BLaER1 treated with 17β-estradiol and CSF1 and Interleukin-3, amounts not matched to agents 10 nM and 100 nM (cell line): ENCODE measurements around the gene ATP13A4.

Experiments
- H3K27ac ChIP-seq, 11 experiments: shearing (Covaris generic); formaldehyde crosslinking; 2 replicates each; pipeline ENCODE4 v1.8.1; 2022
- H3K27me3 ChIP-seq, 11 experiments: shearing (Covaris generic); formaldehyde crosslinking; 2 replicates each; pipeline ENCODE4 v1.8.1; 2022
- H3K36me3 ChIP-seq, 11 experiments: shearing (Covaris generic); formaldehyde crosslinking; 2 replicates each; pipeline ENCODE4 v1.8.1; 2022
- H3K4me1 ChIP-seq, 10 experiments: shearing (Covaris generic); formaldehyde crosslinking; 2 replicates each; pipeline ENCODE4 v1.8.1; 2022
- H3K4me2 ChIP-seq, 11 experiments: shearing (Covaris generic); formaldehyde crosslinking; 2 replicates each; pipeline ENCODE4 v1.8.1; 2022
- H3K4me3 ChIP-seq, 10 experiments: shearing (Covaris generic); formaldehyde crosslinking; 2 replicates each; pipeline ENCODE4 v1.8.1; 2022
- H3K9ac ChIP-seq, 11 experiments: shearing (Covaris generic); formaldehyde crosslinking; 2 replicates each; pipeline ENCODE4 v1.8.1; 2022
- H3K9me3 ChIP-seq, 11 experiments: shearing (Covaris generic); formaldehyde crosslinking; replicated peaks in 1 of 11; 2 replicates each; pipeline ENCODE4 v1.8.1; 2022
- H4K20me1 ChIP-seq, 11 experiments: shearing (Covaris generic); formaldehyde crosslinking; 2 replicates each; pipeline ENCODE4 v1.8.1; 2022
- Cebpa-rat ChIP-seq, 11 experiments: shearing (Covaris generic); IDR thresholded peaks; 2 replicates each; pipeline ENCODE4 v1.8.1; 2022

The ATP13A4 gene

GRCh38 chr3:193508108-193508507, 46.6 kb downstream of the ATP13A4 start:
- no peak overlapping the region for H3K27ac ChIP-seq
- H3K9me3 ChIP-seq: no peaks in the 10 kb centered on the region
- H4K20me1 ChIP-seq: no peaks in the 10 kb centered on the region
- H3K4me2 ChIP-seq: no peak overlapping the region
- no peak overlapping the region for H3K4me3 ChIP-seq
- no peak overlapping the region for H3K9ac ChIP-seq
- peaks cover 0 to 8% (median 6%) of the 10 kb centered on the region in 10 experiments; a peak in 12 of 20 replicates for H3K4me1 ChIP-seq
- H3K36me3 ChIP-seq: no peaks in the 10 kb centered on the region
- TF ChIP-seq Cebpa-rat (IDR thresholded peaks at IDR 0.05): no peak
- H3K27me3 ChIP-seq: no peaks in the 10 kb centered on the region

DNA sequence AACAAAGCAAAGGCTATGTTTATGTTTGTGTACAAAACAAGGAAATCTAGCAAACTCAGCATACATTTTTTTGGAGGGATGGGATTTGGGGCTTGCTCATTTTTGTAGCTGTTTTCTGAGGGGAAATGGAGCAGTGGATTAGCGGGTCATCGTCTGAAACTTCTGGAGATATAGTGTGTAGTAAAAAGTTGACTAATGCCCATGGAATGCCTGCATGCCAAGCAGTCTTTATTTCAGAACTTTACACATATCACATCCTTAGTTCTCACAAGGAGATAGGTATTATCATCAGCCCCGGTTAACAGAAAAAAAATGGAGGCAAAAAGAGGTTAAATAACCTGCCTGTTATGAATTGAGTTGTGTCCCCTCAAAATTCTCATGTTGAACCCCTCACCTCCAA, 47.1 kb downstream of the ATP13A4 start:
- Histone ChIP-seq H3K4me3 (no peak overlapping the region), H3K9ac (no peak overlapping the region), H4K20me1 (no peaks in the 10 kb centered on the region), H3K4me2 (no peak overlapping the region), H3K4me1 (peaks cover 0 to 10% (median 7%) of the 10 kb centered on the region in 10 experiments; a peak in 12 of 20 replicates), H3K27ac (no peak overlapping the region), H3K27me3 (no peaks in the 10 kb centered on the region), H3K9me3 (no peaks in the 10 kb centered on the region), H3K36me3 (no peaks in the 10 kb centered on the region)
- TF ChIP-seq Cebpa-rat (IDR thresholded peaks at IDR 0.05): no peak

GRCh38 chr3:193506921-193507320, 47.8 kb downstream of the ATP13A4 start:
- Histone ChIP-seq H3K4me2 (no peak overlapping the region), H3K9ac (no peak overlapping the region)
- TF ChIP-seq Cebpa-rat (IDR thresholded peaks at IDR 0.05): no peak

DNA sequence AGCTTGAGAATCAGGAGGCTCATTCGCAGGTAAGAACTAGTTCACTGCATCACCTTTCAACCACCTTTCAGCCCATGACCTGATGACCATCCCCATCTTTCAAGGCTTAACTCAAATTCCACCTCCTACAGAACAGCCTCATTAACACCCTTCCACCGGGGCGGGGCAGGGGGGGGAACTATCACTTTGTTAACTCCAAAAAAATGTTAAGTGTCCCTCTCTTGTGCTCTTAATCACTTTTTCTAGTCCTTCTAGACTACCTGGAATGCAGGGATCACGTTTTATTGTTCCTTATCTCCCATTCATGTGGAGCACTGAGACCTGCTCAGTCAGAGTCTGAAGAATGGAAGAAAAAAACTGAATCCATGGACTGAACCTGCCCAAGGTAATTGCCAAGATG, 51.8 kb downstream of the ATP13A4 start:
- no peak for TF ChIP-seq Cebpa-rat (IDR thresholded peaks at IDR 0.05)
- H3K4me2 ChIP-seq: peak overlapping the region in 8 of 11 experiments; percentile 1 to 40 (median 20); a peak in 7 of 22 replicates

More at GRCh38 chr3:193506921-193507320, 47.8 kb downstream of the ATP13A4 start:
- peaks cover 0 to 10% (median 7%) of the 10 kb centered on the region in 10 experiments; a peak in 12 of 20 replicates for H3K4me1 ChIP-seq
- no peaks in the 10 kb centered on the region for H3K9me3 ChIP-seq
- H4K20me1 ChIP-seq: no peaks in the 10 kb centered on the region
- H3K27me3 ChIP-seq: no peaks in the 10 kb centered on the region
- no peaks in the 10 kb centered on the region for H3K36me3 ChIP-seq
- H3K4me3 ChIP-seq: no peak overlapping the region
- no peak overlapping the region for H3K27ac ChIP-seq

GRCh38 chr3:193499801-193500485, 54.8 kb downstream of the ATP13A4 start:
- peaks cover 0 to 10% (median 7%) of the 10 kb centered on the region in 10 experiments; a peak in 12 of 20 replicates for H3K4me1 ChIP-seq
- no peak overlapping the region for H3K4me2 ChIP-seq
- no peaks in the 10 kb centered on the region for H3K27me3 ChIP-seq
- no peak overlapping the region for H3K9ac ChIP-seq
- no peaks in the 10 kb centered on the region for H4K20me1 ChIP-seq
- H3K36me3 ChIP-seq: no peaks in the 10 kb centered on the region
- H3K27ac ChIP-seq: no peak overlapping the region
- H3K4me3 ChIP-seq: no peak overlapping the region
- no peaks in the 10 kb centered on the region for H3K9me3 ChIP-seq
- no peak for TF ChIP-seq Cebpa-rat (IDR thresholded peaks at IDR 0.05)

More for the DNA sequence above, 51.8 kb downstream of the ATP13A4 start:
- Histone ChIP-seq H3K4me3 (no peak overlapping the region), H3K27me3 (no peaks in the 10 kb centered on the region), H3K9me3 (no peaks in the 10 kb centered on the region), H3K27ac (no peak overlapping the region), H3K36me3 (no peaks in the 10 kb centered on the region), H4K20me1 (no peaks in the 10 kb centered on the region), H3K4me1 (peaks cover 0 to 10% (median 7%) of the 10 kb centered on the region in 10 experiments; a peak in 12 of 20 replicates), H3K9ac (no peak overlapping the region)

- TF ChIP-seq Cebpa-rat (IDR thresholded peaks at IDR 0.05): no peak
- H3K9ac ChIP-seq: no peak overlapping the region
- H3K9me3 ChIP-seq: no peaks in the 10 kb centered on the region
- peaks cover 0 to 10% (median 7%) of the 10 kb centered on the region in 10 experiments; a peak in 12 of 20 replicates for H3K4me1 ChIP-seq
- H3K4me3 ChIP-seq: no peak overlapping the region
- H4K20me1 ChIP-seq: no peaks in the 10 kb centered on the region
- no peaks in the 10 kb centered on the region for H3K36me3 ChIP-seq
- H3K27me3 ChIP-seq: no peaks in the 10 kb centered on the region
- no peak overlapping the region for H3K4me2 ChIP-seq
- no peak overlapping the region for H3K27ac ChIP-seq
Measured at GRCh38 chr3:193499136-193499770, 55.4 kb downstream of the ATP13A4 start.

DNA sequence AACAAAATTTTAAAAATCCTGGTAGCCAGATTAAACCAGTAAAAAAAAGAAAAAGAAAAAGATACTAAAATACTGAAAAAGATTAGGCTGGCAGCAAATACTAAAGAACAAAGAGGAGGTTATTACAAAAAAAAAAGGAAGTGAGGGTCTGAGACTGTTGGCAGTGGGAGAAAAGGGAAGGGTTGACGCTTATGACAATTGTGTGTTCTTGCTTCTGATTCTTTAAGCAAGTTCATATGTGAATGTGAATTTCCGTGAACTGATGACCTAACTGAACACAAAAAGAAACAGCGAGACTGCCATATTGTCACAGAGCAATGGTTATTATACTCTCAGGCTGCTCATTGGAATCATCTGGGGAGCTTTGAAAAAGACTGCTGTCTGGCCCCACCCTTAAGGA, 56.5 kb downstream of the ATP13A4 start:
- no peaks in the 10 kb centered on the region for H3K27me3 ChIP-seq
- H3K9me3 ChIP-seq: no peaks in the 10 kb centered on the region
- no peak overlapping the region for H3K27ac ChIP-seq
- no peak overlapping the region for H3K4me2 ChIP-seq
- TF ChIP-seq Cebpa-rat (IDR thresholded peaks at IDR 0.05): no peak
- no peak overlapping the region for H3K9ac ChIP-seq
- no peaks in the 10 kb centered on the region for H3K36me3 ChIP-seq
- peaks cover 0 to 4% (median 1%) of the 10 kb centered on the region in 10 experiments; a peak in 11 of 20 replicates for H3K4me1 ChIP-seq
- H3K4me3 ChIP-seq: no peak overlapping the region
- H4K20me1 ChIP-seq: no peaks in the 10 kb centered on the region

DNA sequence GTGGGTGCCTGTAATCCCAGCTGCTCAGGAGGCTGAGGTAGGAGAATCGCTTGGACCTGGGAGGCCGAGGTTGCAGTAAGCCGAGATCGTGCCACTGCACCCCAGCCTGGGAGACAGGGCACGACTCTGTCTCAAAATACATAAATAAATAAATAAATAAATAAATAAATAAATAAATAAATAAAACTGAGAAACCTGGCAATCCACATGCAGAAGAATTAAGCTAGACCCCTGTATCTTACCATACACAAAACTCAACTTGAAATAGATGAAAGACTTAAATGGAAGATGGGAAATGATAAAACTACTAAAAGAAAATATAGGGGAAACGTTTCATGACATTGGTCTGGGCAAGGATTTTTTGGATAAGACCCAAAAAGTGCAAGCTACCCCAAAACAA, 58.0 kb downstream of the ATP13A4 start:
- Histone ChIP-seq H3K9me3 (no peaks in the 10 kb centered on the region), H3K36me3 (no peaks in the 10 kb centered on the region), H3K4me1 (no peaks in the 10 kb centered on the region), H3K27me3 (no peaks in the 10 kb centered on the region), H3K4me2 (no peak overlapping the region), H3K4me3 (no peak overlapping the region), H4K20me1 (no peaks in the 10 kb centered on the region), H3K27ac (no peak overlapping the region), H3K9ac (no peak overlapping the region)
- TF ChIP-seq Cebpa-rat (IDR thresholded peaks at IDR 0.05): no peak

DNA sequence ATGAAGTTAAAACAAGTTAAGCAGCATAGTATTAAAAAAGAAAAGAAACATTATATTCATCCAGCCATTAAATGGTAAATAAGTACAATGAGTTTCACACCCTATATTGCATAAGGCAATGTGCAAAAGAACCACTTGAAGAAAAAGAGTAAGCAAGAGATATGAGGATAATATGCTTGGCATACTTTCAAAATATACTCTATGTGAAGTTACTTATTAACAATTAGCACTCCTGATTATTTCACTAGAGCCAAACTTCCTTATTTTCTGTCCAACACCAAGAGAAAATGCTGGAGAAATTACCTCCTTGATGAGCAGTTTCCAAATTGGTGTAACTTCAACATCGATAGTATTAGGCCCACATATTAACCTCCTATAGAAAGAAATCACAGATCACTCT, 63.7 kb downstream of the ATP13A4 start:
- Histone ChIP-seq H3K27me3 (no peaks in the 10 kb centered on the region), H3K27ac (no peak overlapping the region), H3K9me3 (no peaks in the 10 kb centered on the region), H3K4me1 (no peaks in the 10 kb centered on the region), H3K4me3 (no peak overlapping the region), H4K20me1 (no peaks in the 10 kb centered on the region), H3K4me2 (no peak overlapping the region), H3K36me3 (no peaks in the 10 kb centered on the region), H3K9ac (no peak overlapping the region)
- TF ChIP-seq Cebpa-rat (IDR thresholded peaks at IDR 0.05): no peak

DNA sequence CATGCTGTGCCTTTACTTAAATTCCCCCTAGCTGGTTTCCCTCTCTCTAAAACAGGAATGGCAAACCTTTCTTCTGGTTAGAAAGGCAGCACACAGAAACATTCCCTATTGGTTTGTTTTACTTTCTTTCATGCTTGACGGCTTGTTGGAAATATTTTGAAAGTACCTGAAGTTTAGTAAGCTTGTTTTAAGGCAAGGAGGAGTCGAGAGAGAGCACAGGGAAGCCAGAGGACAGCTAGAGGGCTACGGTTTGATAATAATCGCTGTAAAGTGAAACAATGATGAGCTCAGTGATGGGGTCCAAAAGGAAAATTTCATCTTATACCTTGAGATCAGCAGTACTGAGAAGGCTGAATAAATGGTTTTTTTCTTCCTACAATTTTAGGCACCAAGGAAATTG, 64.1 kb downstream of the ATP13A4 start:
- no peaks in the 10 kb centered on the region for H3K27me3 ChIP-seq
- TF ChIP-seq Cebpa-rat (IDR thresholded peaks at IDR 0.05): no peak
- H3K9me3 ChIP-seq: no peaks in the 10 kb centered on the region
- H3K27ac ChIP-seq: no peak overlapping the region
- no peaks in the 10 kb centered on the region for H3K36me3 ChIP-seq
- no peak overlapping the region for H3K9ac ChIP-seq
- no peaks in the 10 kb centered on the region for H3K4me1 ChIP-seq
- H4K20me1 ChIP-seq: no peaks in the 10 kb centered on the region
- no peak overlapping the region for H3K4me3 ChIP-seq
- H3K4me2 ChIP-seq: no peak overlapping the region
